GM13977 (cell line): ENCODE data around the gene GRN.
"Not testable (repeated sequence)": the region's sequence is repeated elsewhere in the genome, so short reads cannot be mapped to it uniquely, and the experiment has no call there.

Source experiments
- DNase-seq: peaks from one replicate; pipeline ENCODE4 v3.0.0; 2012; ENCODE audit warnings: low spot score
- CTCF ChIP-seq: IDR thresholded peaks from 2 replicates; pipeline ENCODE4 v1.5.1; 2012; ENCODE audit warnings: mild to moderate bottlenecking, control low read depth; ENCODE audit not compliant: insufficient read depth; ENCODE audit errors: extremely low read depth, missing control alignments
- in situ Hi-C: fragments of 300-500 bp; cut with MboI; formaldehyde crosslinking; loops from one replicate; pipeline ENCODE4 v1.12.0; 2022; ENCODE audit warnings: low sequenced_read_pairs, low pct_unique_long_range_greater_than_20kb, mixed read lengths, inconsistent platforms; ENCODE audit not compliant: unreplicated experiment

GRN gene

GRCh38 chr17:44362949-44363612 is 18.0 kb downstream of the GRN start:
- in situ Hi-C loops: no loop called here
- DNase-seq: peak; percentile 79
- no peak for TF ChIP-seq CTCF

GRCh38 chr17:44363613-44364159 is 18.6 kb downstream of the GRN start, which contains the start of gene FAM171A2:
Gene FAM171A2, minus strand, starts transcription at chr17:44363853. Its CDS starts 139 bp downstream, at chr17:44363714.
- TF ChIP-seq CTCF: peak; percentile 87
- DNase-seq: peak; percentile 95
- in situ Hi-C loops: no loop called here

GRCh38 chr17:44365051-44365450 is 19.9 kb downstream of the GRN start:
- DNase-seq, in situ Hi-C loops: not testable (repeated sequence)

- no peak for DNase-seq
- TF ChIP-seq CTCF: no peak
- in situ Hi-C loops: no loop called here
Observed at GRCh38 chr17:44367231-44367979, 22.3 kb downstream of the GRN start.

GRCh38 chr17:44368391-44369243 is 23.5 kb downstream of the GRN start:
- in situ Hi-C loops, DNase-seq: not testable (repeated sequence)

- DNase-seq, in situ Hi-C loops: not testable (repeated sequence)
Observed at GRCh38 chr17:44369414-44370023, 24.4 kb downstream of the GRN start.

- no peak for TF ChIP-seq CTCF
Observed at GRCh38 chr17:44372036-44372435, 26.9 kb downstream of the GRN start.

More at GRCh38 chr17:44372036-44372435, 26.9 kb downstream of the GRN start:
- no peak for DNase-seq
- in situ Hi-C loops: no loop called here
